HCT116 (cell line): ENCODE results near the gene IST1. TPM values are rescaled to one million over a fixed set of nuclear protein-coding genes. Genes with fewer than 3 reads are reported as not detected.

Experiments
- ATAC-seq: fragments of 200-7000 bp; cut with Tn5 transposase; 2 replicates; pipeline ENCODE4 v1.9.1; 2020; ENCODE audit warnings: mild to moderate bottlenecking, moderate library complexity
- BruUV-seq: library from RNA; stranded (reverse); fragments of 400-500 nt; replicated peaks from 2 replicates; lab custom pipeline; 2021; lab: Mats Ljungman, UMichigan
- CTCF ChIA-PET: fragments of 300-600 bp; sonication (Branson Sonifier 250); formaldehyde crosslinking; loops from one replicate; lab custom pipeline; 2021; ENCODE audit warnings: antibody characterized with exemption; lab: Charles Lee
- POLR2A ChIA-PET: fragments of 300-600, 350-600 bp; sonication (Branson Sonifier 250); formaldehyde crosslinking; loops from one replicate; lab custom pipeline; 2021; ENCODE audit warnings: antibody characterized with exemption; lab: Charles Lee
- RAD21 ChIA-PET, 2 experiments: fragments of 300-600 bp; sonication (Branson Sonifier 250); formaldehyde crosslinking; loops; one replicate each; lab custom pipeline; 2023; ENCODE audit warnings: low total read pairs in 2 of 2; ENCODE audit not compliant: uncharacterized antibody in 2 of 2, unreplicated experiment in 2 of 2, low non-redundant PET in 1 of 2; lab: Charles Lee
- DNase-seq: peaks from one replicate; pipeline ENCODE4 v3.0.0-alpha.2; 2010; ENCODE audit warnings: low read depth, low spot score
- H2AFZ ChIP-seq: fragments of 200-600 bp; shearing (Covaris generic), sonication (generic); 2 replicates; pipeline ENCODE4 v1.6.1; 2017; ENCODE audit warnings: low read depth, mixed run types, mixed read lengths, antibody characterized with exemption, low read length; ENCODE audit not compliant: poor library complexity, severe bottlenecking
- H3K27ac ChIP-seq: 2 replicates; pipeline ENCODE4 v1.5.1; 2012; ENCODE audit warnings: low read depth, low read length
- H3K27me3 ChIP-seq: fragments of 200-600 bp; sonication (generic); 2 replicates; pipeline ENCODE4 v1.6.1; 2016; ENCODE audit warnings: mixed run types, low read length, mixed read lengths; ENCODE audit not compliant: insufficient read depth
- H3K36me3 ChIP-seq, 2 experiments: fragments of 200-500 bp in 1 of 2; fragments of 200-600 bp in 1 of 2; sonication (Bioruptor generic) in 1 of 2; sonication (generic) in 1 of 2; 2 replicates each; pipeline versions ENCODE4 v1.5.1 to v1.6.1; 2014 to 2016; ENCODE audit warnings: low read length in 2 of 2, inconsistent platforms in 1 of 2, mixed read lengths in 1 of 2, mixed run types in 1 of 2; ENCODE audit not compliant: insufficient read depth in 2 of 2, control insufficient read depth in 1 of 2
- H3K4me1 ChIP-seq, 2 experiments: fragments of 200-600 bp in 1 of 2; sonication (generic) in 1 of 2; 2 replicates each; pipeline versions ENCODE4 v1.5.1 to v1.6.1; 2012 to 2017; ENCODE audit warnings: low read length in 2 of 2, inconsistent platforms in 1 of 2, mild to moderate bottlenecking in 1 of 2, mixed read lengths in 1 of 2, mixed run types in 1 of 2, moderate library complexity in 1 of 2; ENCODE audit not compliant: insufficient read depth in 2 of 2, control insufficient read depth in 1 of 2
- H3K4me2 ChIP-seq: fragments of 200-600 bp; sonication (generic); 2 replicates; pipeline ENCODE4 v1.6.1; 2017; ENCODE audit warnings: mixed run types, low read length, mixed read lengths
- H3K4me3 ChIP-seq, 2 experiments: fragments of 200-600 bp in 1 of 2; sonication (generic) in 1 of 2; replicated peaks in 1 of 2; 2 replicates each; pipeline ENCODE4 v1.5.1; 2011 to 2016; ENCODE audit warnings: low read length in 2 of 2, control low read depth in 1 of 2, low read depth in 1 of 2, mild to moderate bottlenecking in 1 of 2, mixed read lengths in 1 of 2, mixed run types in 1 of 2
- H3K79me2 ChIP-seq: fragments of 200-600 bp; sonication (generic); 2 replicates; pipeline ENCODE4 v1.6.1; 2017; ENCODE audit warnings: mild to moderate bottlenecking, mixed run types, low read length, moderate library complexity, mixed read lengths; ENCODE audit not compliant: insufficient read depth
- H3K9ac ChIP-seq: fragments of 200-600 bp; sonication (generic); 2 replicates; pipeline ENCODE4 v1.6.1; 2016; ENCODE audit warnings: low read length, mixed read lengths
- H3K9me2 ChIP-seq: fragments of 200-600 bp; sonication (generic), shearing (Covaris generic); 2 replicates; pipeline ENCODE4 v1.6.1; 2017; ENCODE audit warnings: mixed run types, mild to moderate bottlenecking, moderate library complexity; ENCODE audit not compliant: insufficient read depth
- H3K9me3 ChIP-seq, 2 experiments: fragments of 200-500 bp in 1 of 2; fragments of 200-600 bp in 1 of 2; sonication (Bioruptor generic) in 1 of 2; sonication (generic) in 1 of 2; 2 replicates each; pipeline ENCODE4 v1.6.1; 2014 to 2017; ENCODE audit warnings: low read length in 2 of 2, mixed read lengths in 2 of 2, inconsistent platforms in 1 of 2, low read depth in 1 of 2, mild to moderate bottlenecking in 1 of 2, mixed run types in 1 of 2, moderate library complexity in 1 of 2; ENCODE audit not compliant: control insufficient read depth in 1 of 2, insufficient read depth in 1 of 2
- H4K20me1 ChIP-seq: fragments of 200-600 bp; sonication (generic), shearing (Covaris generic); 2 replicates; pipeline ENCODE4 v1.6.1; 2017; ENCODE audit warnings: mixed run types, mild to moderate bottlenecking, moderate library complexity; ENCODE audit not compliant: insufficient read depth
- ATF3 ChIP-seq: IDR thresholded peaks from 2 replicates; pipeline ENCODE4 v1.6.1; 2012
- CEBPB ChIP-seq: IDR thresholded peaks from 2 replicates; pipeline ENCODE4 v1.6.1; 2012; ENCODE audit warnings: low read depth
- CTCF ChIP-seq, 3 experiments: fragments of 200-600 bp in 1 of 3; sonication (generic) in 1 of 3; IDR thresholded peaks in 2 of 3; conservative IDR thresholded peaks in 1 of 3; 2 replicates each; pipeline ENCODE4 v1.5.1; 2012 to 2017; ENCODE audit warnings: low read depth in 2 of 3, low read length in 2 of 3, antibody characterized with exemption in 1 of 3, borderline replicate concordance in 1 of 3, control low read depth in 1 of 3, mild to moderate bottlenecking in 1 of 3, mixed read lengths in 1 of 3, mixed run types in 1 of 3, moderate library complexity in 1 of 3; ENCODE audit not compliant: insufficient read depth in 1 of 3
- ELF1 ChIP-seq: IDR thresholded peaks from 2 replicates; pipeline ENCODE4 v1.6.1; 2012; ENCODE audit warnings: low read depth, borderline replicate concordance
- EZH2phosphoT487 ChIP-seq: fragments of 200-600 bp; IDR thresholded peaks from 2 replicates; pipeline ENCODE4 v1.6.1; 2018; ENCODE audit warnings: antibody characterized with exemption, borderline replicate concordance
- FOSL1 ChIP-seq: IDR thresholded peaks from 2 replicates; pipeline ENCODE4 v1.6.1; 2012; ENCODE audit warnings: low read depth
- JUND ChIP-seq: IDR thresholded peaks from 2 replicates; pipeline ENCODE4 v1.6.1; 2012
- MAX ChIP-seq: IDR thresholded peaks from 2 replicates; pipeline ENCODE4 v1.6.1; 2012
- POLR2A ChIP-seq: IDR thresholded peaks from 2 replicates; pipeline ENCODE4 v1.7.0; 2011; ENCODE audit warnings: borderline replicate concordance; ENCODE audit not compliant: insufficient read depth, insufficient read length; ENCODE audit errors: extremely low read depth
- POLR2AphosphoS5 ChIP-seq: IDR thresholded peaks from 2 replicates; pipeline ENCODE4 v1.6.1; 2011; ENCODE audit warnings: mild to moderate bottlenecking, low read depth, low read length, moderate library complexity
- RAD21 ChIP-seq: IDR thresholded peaks from 2 replicates; pipeline ENCODE4 v1.6.1; 2012; ENCODE audit warnings: low read depth, mild to moderate bottlenecking
- SIN3A ChIP-seq: IDR thresholded peaks from 2 replicates; pipeline ENCODE4 v1.6.1; 2012; ENCODE audit warnings: low read depth
- SP1 ChIP-seq: IDR thresholded peaks from 2 replicates; pipeline ENCODE4 v1.6.1; 2012; ENCODE audit warnings: low read depth
- SRF ChIP-seq: IDR thresholded peaks from 2 replicates; pipeline ENCODE4 v1.6.1; 2012; ENCODE audit warnings: low read depth
- TCF7L2 ChIP-seq: IDR thresholded peaks from 2 replicates; pipeline ENCODE4 v1.7.0; 2011; ENCODE audit warnings: borderline replicate concordance, inconsistent platforms; ENCODE audit not compliant: insufficient read depth, insufficient read length; ENCODE audit errors: extremely low read depth
- YY1 ChIP-seq: IDR thresholded peaks from 2 replicates; pipeline ENCODE4 v1.6.1; 2011; ENCODE audit warnings: low read length, low read depth, moderate library complexity, mild to moderate bottlenecking; ENCODE audit not compliant: insufficient replicate concordance; ENCODE audit errors: extremely low read depth
- ZBTB33 ChIP-seq: IDR thresholded peaks from 2 replicates; pipeline ENCODE4 v1.6.1; 2011; ENCODE audit warnings: mild to moderate bottlenecking, low read length, moderate library complexity; ENCODE audit not compliant: insufficient replicate concordance; ENCODE audit errors: extremely low read depth
- ZNF274 ChIP-seq: fragments of 200-500 bp; sonication (Bioruptor generic); IDR thresholded peaks from 2 replicates; pipeline ENCODE4 v1.6.1; 2014; ENCODE audit warnings: mild to moderate bottlenecking, low read depth, low read length, inconsistent platforms
- intact Hi-C: fragments of 100-400 bp; cut with micrococcal nuclease; formaldehyde crosslinking; loops from 2 replicates; pipeline ENCODE4 v1.10.0; 2022
- total RNA-seq: library from RNA; stranded (reverse); gene quantifications from one replicate; pipeline ENCODE4 v1.2.1, GENCODE V29; 2021; ENCODE audit not compliant: unreplicated experiment

IST1 gene
- total RNA-seq, 1 experiment from 2014 or later, result 191 TPM

- TF ChIP-seq ZBTB33, result no peak
Observed at GRCh38 chr16:71952825-71953224, 57.5 kb downstream of the IST1 start (continued).

GRCh38 chr16:71954180-71954579, 58.8 kb downstream of the IST1 start:
- DNase-seq (no peak), ATAC-seq (no peak)
- no TSS peak for BruUV-seq
- Histone ChIP-seq H3K27me3 (no peaks in the 10 kb centered on the region), H2AFZ (no peak overlapping the region), H3K4me1 (no peaks in the 10 kb centered on the region), H3K9ac (no peak overlapping the region), H3K4me3 (no peak overlapping the region), H3K9me3 (no peaks in the 10 kb centered on the region), H3K4me2 (no peak overlapping the region), H4K20me1 (no peaks in the 10 kb centered on the region), H3K79me2 (no peaks in the 10 kb centered on the region), H3K36me3 (no peaks in the 10 kb centered on the region), H3K27ac (no peak overlapping the region), H3K9me2 (no peaks in the 10 kb centered on the region)
- ChIA-PET POLR2A (no interaction called here), RAD21 (no interaction called here), CTCF (no interaction called here)
- no peak for TF ChIP-seq EZH2phosphoT487
- TF ChIP-seq SIN3A, result no peak
- no peak for TF ChIP-seq ZNF274
- no peak for TF ChIP-seq RAD21
- TF ChIP-seq ATF3, result no peak
- no peak for TF ChIP-seq SP1
- TF ChIP-seq SRF, result no peak
- TF ChIP-seq POLR2AphosphoS5, result no peak
- TF ChIP-seq CEBPB, result no peak
- TF ChIP-seq YY1, result no peak
- TF ChIP-seq JUND, result no peak
- no peak for TF ChIP-seq MAX
- no peak for TF ChIP-seq TCF7L2
- TF ChIP-seq CTCF (IDR thresholded peaks at IDR 0.05 in 2 of 3, conservative IDR thresholded peaks at IDR 0.05 in 1 of 3; ENCODE audit: borderline replicate concordance in 1 of 3, insufficient read depth in 1 of 3, low read depth in 2 of 3, low read length in 2 of 3), result no peak
- TF ChIP-seq ZBTB33, result no peak
- no peak for TF ChIP-seq POLR2A
- no peak for TF ChIP-seq ELF1
- no peak for TF ChIP-seq FOSL1
- intact Hi-C loops, result no loop called here
